HG02970 (cell line): ENCODE results near the gene PPP1R9B.

ENCODE experiments used
- ATAC-seq: cut with Tn5 transposase; IDR thresholded peaks from one replicate; pipeline ENCODE4 v1.9.1; 2021; ENCODE audit warnings: mild to moderate bottlenecking, moderate library complexity, moderate number of reproducible peaks; ENCODE audit not compliant: unreplicated experiment, low FRiP score

Gene PPP1R9B

DNA sequence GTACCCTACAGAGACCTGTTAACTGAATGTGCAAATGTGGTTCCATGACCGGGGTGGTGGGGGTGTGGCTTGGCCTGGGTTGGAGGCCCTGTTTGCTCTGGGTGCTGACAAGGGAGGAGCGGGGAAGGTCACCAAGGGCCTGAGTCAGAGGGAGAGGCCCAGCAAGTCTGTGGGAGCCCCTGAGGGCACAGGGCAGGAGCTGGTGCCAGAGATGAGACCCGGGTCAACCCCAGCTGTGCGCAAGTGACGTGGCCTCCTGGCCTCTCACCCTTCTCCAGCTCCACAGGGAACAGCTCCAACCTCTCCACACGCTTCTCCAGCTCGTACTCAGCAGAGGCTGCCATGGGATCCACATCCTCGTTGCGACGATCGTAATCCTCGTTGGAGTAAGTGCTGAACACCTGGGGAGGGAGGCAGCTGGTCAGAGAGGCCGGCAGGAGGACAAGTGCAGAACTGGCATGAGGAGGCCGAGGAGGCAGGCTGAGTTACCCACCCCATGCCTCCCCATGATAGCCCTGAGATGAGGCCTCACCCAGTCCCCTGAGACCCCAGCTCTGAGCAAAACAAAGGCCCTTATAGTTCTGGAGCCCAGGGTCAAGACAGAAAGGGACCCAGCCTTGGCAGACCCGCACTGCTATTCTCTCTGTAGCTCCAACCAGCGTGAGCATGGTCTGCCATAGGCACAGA, 5.5 kb downstream of the PPP1R9B start:
- no peak for ATAC-seq

DNA sequence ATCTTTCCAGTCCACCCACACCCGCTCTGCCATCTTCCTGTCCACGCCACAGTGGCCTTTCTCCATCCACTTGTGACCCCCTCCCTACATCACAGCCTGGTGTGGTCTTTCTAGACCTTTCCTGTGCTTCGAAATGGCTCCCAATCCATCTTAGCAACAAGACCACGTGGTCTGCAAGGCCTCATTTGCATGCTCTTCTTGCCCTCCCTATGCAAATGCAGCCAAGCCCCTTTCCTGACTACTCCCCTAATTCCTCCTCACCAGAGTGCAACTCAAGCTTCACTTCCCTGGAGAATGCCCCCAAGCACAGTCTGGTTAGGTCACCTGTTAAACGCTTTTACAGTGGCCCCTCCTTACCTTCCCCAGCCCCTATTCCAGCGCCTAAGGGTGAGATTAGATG, 6.1 kb downstream of the PPP1R9B start:
- ATAC-seq = no peak

DNA sequence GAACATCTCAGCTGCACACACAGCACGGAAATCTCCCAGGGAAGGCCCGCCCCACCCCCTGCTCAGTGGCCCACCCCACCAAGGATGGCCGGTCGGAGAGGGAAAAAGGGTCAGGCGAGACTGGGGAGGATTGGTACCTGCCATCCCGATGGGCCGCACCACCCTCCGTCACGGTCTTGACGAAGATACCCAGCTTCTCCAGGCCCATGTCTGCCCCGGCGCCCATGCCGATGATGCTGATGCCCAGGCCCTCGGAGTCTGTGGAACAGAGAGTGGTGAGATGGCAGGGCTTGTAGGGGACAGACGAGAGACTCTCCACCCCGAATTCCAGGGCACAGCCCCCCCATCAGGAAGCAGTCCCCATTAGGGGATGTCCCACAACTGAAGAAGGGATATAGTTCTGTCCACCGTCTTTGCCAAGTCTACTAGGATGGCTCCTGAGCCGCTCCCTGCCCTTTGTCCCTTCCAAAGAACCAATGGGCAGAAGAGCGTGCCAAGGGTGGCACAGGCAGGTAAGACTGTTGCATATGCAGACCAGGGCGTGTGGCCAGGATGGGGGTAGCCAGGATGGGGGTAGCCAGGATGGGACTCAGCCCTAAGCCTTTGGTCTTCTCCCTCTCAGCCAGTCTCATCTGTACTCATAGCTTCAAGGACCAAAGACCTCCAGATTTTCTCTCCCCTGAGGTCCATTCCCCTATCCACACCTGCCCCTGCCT, 6.9 kb downstream of the PPP1R9B start:
- ATAC-seq = no peak

DNA sequence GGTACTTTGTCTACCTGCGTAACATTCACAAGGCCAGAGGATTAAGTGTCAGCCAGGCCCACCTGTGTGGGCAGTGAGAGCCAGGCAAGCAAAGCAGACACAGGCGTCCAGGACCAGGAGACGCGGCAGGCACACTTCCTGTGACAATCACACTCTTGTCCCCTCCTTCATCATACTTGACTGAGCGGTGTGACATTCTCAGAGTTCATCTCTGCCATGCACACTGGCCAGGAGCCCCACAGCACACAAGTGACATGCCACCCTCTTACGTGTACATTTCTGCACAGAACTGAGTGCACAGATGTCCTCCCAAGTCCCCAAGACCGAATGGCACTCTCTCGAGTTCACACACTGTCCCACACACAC, 8.7 kb downstream of the PPP1R9B start:
- no peak for ATAC-seq

DNA sequence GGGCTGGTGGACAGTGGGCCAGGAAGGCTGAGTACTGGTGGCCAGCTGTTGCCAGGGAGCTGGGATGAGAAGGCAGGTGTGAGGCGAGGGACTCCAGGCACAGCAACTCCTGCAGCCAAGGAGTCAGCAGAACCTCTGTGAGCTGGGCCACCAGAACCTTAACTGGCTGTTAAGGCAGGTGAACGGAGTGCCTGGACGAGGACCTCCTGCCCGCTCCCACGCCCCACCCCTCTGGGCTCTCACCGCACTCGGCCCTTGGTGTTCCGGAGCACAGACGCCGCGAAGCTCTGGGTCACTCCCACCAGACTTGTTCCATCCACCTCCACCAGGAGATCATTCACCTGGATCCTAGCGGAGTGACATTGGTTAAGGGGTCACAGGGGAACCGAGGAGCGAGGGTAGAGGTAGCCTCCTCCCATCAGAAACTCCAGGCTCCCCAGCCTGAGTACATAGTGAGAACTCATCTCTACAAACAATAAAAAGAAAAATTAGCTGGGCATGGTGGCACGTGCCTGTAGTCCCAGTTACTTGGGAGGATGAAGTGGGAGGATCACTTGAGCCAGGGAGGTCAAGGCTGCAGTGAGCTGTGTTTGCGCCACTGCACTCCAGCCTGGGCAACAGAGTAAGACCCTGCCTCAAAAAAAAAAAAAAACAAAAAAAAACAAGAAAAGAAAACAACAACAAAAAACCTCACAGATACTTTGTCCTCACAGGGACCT, 9.3 kb downstream of the PPP1R9B start:
- no peak for ATAC-seq

DNA sequence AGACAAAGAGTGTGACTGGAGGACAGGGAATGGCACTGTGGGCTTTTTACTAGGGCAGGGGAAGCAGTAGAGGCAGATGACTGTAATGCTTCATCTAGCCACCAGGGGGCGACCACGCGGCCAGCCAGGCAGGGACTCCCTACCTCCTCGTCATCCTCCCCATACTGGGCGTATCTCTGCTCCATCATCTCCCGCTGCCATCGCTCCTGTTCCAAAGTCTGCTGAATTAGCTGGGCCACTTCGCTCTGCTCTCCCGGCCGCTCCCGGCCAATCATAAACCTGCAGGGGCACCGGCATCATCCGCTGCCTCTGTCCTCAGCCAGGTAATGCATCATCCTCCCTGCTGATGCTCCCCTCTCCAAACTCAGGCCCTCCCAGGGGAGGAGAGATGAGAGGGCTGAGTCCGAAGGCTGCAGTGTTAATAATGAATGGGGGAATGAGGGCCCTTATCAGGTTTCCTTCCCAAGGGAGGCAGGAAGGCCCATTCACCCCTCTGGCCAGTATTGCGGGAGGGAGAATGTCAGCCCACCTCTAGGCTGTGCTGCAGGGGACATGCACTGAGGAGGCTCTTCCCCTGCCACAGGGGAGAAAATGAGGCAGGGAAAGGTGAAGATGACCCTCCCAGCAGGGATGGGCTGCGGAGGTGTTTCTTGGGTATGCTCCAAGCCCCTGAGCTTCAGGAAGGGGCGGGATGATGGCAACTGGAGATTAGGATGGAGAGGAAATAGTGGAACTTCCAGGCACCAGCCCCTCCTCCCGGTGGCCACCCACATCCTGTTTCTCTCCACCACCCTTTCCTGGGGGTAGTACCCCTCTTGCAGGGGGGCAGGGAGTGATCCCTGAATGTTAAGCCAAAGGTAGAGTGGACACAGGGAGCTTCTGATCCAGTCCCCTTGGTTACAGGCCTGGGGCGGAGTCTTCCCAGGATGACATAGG, 10.3 kb downstream of the PPP1R9B start:
- no peak for ATAC-seq

DNA sequence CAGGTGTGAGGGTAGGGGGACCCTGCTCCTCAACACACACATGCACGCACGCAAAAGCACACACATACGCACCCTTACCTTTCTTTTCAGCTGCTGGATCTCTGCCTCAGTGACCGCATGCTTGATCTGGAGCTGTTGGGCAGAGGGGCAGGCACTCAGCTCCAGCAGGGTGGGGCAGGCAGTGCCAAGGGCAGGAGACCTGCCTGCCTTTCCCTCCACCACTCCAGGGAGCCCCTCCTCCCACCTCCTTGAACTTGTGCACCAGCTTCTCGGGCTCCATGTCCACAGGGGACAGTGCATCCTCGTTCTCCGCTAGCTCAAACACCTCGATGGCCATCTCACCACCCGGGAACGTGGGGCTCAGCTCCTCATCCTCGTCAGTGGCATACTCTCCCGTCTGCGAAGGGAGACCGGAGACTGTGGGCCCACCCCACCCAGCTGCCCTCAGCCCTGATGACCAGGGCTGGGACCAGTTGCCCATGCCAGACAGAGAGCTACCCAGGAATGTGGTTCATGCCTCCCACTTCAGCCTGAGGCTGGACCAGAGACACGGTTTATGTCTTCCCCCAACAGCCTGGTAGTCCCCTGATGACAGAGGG, 11.2 kb downstream of the PPP1R9B start:
- no peak for ATAC-seq

DNA sequence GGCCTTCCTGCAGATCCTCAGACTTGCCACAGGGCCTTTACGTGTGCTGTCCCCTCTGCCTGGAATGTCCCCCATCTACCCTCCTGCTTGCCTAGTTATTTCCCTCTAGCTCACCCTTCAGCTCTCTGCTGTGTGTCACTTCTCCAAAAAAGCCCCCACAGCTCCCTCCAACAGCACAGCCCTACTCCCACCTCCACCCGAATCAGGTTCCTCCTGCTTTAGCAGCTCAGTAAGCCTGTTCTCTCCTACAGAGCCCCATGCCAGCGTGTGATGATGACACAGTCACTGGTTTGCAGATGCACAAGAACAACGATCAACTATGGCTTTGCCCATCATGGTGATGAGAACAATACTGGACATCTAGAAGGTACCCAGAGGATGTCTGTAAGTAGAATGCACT, 13.4 kb downstream of the PPP1R9B start:
- ATAC-seq = no peak

DNA sequence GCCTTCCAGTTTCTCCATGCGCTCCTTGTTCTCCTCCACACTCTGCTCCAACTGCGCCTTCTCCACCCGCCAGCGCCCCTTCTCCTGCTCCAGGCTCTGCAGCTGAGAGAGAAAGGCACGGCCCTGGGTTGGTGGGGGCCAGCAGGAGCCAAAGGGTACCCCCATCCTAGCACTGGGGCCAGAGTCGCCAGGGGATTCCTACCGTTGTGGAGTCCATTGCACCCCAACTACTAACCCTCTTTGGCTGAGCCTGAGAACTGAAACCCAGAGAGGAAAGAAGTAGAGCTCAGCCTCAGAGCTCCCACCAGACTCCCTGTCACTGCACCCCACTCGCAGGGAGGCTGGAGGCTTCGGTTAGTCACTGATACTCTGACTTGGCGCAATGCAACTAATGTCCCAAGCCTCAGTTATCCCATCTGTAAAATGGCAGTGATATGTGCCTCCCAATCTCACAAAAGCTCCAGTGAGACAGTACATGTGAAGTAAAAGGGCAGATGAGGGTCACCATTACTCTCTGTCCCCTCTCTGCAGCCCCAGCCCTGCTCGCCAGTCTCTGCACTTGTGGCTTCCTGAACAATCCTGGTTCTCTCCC, 14.3 kb downstream of the PPP1R9B start:
- ATAC-seq = no peak

DNA sequence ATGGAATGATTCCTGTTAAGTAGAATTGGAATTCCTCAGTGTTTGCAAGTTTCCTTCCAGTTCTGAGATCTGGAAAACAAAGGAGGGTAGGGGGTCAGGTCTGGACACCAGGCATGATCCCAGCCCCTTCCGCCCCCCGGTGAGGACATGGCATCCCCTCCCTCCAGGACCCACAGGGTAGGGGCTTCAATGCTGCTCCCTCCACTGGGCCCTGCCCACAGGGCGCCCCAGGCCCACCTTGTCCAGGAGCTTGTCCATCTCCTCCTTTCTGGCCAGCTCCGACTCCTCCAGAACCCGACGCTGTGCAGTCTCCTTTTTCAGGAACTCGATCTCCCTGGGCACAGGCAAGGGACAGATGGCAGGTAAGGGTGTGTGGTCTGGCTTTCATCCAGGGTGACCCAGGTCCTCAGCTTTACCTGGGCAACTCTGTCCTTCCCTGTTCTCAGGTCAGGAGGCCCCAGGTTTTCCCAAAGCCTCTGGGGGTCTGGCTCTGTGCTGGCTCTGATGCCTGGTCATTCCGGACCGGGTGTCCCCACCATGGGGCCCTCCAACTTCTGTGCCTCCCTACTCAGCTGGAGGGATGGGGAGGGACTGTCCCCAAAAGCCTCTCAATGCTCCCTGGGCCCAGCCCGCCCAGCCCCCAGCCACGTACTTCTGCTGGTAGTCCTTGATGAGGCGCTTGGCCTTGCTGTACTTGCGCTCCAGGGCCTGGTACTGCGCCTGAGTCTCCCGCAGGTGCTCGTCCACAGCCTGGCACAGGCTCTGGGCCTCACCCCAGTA, 15.0 kb downstream of the PPP1R9B start:
- ATAC-seq = no peak

DNA sequence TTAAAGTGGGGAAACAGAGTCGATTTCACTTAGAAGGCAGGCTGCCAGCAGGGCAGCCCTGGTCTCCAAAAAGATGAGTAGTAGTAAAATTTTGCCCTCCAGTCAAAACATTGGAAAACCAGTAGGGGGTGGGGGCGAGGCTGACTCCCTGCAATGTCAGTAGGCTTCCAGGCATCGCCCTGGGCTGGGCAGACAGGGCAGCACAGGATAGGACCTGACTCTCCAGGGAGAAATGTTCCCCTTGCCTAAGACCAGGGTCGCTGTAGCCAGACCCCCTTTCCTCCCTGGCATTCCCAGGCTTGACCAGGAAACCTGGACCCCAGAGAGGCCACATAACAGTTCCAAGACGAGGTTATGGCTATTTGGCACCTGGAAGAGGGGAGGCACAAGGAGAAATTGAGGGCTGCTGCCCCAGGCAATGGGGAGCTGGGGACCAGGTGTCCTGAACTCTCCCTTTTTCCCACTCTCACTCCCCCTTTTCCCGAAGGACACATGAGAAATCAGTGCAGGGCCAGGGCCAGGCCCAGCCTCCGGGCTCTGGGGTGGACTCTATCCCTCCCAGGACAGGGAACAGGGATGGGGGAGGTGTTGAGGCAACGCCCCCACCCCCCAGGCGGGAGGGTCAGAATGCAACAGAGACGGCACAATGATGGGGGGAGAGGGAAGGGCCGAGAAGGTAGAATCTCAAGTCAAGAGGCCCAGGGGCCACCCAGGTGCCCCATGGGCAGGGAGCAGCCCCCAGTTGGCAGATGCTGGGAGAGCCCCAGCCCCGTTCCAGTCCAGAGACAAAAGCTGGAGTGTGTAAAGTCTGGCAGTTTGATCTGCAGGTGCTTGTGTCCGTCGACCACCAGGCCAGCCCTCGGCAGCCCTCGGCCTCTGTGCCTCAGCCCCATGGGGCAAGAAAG, 16.0 kb downstream of the PPP1R9B start:
- ATAC-seq = no peak

DNA sequence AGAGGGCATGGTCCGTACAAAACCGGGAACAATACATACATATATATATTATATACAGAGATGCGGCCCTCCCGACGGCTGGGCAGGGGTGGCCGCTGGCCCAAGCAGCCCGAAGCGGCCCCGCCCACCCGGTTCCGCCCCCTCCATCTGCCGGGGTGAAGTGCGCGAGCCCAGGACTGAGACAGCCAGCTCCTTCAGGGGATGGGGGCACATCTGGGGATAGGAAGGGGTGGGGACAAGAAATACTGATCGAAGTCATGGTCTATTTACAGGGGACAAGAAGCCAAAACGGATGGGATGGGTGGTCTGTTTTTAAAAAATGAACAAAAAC, 16.7 kb downstream of the PPP1R9B start:
- no peak for ATAC-seq

DNA sequence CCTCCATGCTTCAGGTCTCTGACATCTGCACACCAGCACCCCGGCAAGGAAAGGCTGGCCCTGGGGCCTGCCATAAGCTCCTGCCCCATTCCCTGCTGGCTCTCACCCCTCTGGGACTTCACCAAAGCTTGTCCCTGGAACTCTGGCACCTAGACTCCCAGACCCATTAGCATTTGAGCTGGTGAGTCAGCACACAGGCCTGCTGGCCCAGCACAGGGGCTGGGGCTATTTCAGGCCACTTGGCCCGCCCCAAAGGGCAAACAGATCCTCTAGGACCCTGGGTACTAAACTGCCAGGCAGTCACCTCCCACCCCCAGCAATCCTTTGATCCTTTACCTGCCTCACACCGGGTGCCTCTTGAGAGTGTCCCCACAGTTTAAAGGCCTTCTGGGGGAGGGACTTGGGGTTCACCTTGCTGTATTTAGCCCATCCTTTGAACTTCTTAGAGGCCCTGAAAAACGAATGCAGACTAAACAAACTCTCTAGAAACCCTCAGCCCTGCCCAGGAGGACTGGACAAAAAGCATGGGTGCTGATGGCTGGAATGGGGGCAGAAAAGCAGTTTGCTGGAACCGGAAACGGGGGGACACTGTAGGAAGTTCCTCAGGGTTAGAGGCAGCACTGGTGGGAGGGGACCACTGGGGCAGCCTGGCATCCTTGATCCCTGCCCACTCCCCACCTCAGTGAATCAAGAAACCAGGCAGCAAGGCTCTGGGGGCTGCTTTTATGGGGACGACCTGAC, 17.3 kb downstream of the PPP1R9B start:
- no peak for ATAC-seq

DNA sequence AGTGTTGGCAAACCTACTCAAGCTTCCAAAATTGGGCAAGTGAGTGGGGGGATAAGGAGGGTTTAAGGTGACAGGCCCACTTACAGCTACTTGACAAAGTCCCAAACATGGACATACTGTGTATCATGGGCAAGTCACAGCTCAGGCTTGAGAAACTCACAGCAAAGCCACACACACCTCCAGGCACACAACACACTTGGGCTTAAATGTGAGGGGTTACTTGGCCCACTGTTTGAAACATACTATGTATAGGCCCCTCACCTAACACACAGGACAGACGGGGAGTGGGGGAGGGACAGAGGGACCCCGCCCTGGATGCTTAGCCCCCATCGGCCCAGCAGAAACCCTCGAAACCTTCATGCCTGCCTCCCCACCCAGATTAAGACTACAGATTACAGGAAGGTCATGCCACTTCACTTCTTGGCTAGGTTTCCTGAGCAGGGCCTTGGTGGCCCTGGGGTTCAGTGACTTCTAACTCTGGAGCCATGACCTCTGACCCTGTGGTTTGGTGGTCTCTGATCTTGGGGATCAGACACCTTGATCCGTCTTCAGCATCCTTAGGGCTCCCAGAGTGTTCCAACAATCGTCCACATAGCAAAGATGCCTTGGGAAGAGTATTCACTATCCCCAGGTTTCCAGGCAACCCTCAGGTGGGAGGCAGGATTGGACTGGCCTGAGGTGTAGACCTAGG, 18.2 kb downstream of the PPP1R9B start:
- ATAC-seq = no peak

DNA sequence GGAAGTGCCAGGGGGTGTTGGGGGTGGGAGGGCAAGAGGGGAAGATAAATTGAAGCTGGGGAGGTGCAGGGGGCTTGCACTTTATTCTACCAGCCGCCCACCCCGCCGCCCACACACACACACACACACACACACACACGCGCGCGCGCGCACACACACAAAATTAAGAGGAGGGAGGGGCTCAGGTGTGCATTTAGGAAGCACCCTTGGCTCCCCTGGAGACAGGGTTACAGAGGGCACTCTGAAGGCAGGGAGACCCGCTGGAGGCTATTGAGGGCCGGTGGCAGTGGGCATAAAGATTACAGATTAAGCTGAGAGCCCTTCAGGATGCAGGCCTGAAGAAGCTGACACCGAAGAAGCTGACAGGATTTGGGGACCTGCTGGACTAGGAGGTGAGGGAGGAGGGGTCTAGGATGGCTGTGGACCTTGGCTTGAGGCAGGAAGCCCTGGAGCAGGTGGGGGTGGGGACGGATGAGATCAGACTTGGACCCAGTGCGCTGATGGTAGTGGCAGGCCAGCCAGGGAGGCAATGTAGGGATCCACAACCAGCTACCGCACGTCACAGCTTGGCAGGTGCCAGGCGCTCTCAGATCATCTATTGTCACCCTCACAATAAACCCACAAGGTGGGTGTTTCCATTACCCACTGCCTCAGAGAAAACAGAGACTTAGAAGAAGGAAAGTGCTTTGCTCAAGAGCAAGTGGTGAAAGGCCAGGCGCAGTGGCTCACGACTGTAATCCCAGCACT, 19.7 kb downstream of the PPP1R9B start:
- no peak for ATAC-seq
